ENCODE data around the gene PMP22.

- TF ChIP-seq EZH2 (IDR thresholded peaks at IDR 0.05; ENCODE audit: low read depth) (no peak), CTCF (conservative IDR thresholded peaks at IDR 0.05) (no peak)
Measured at GRCh38 chr17:15185625-15185991, 79.5 kb downstream of the PMP22 start.

Measured in PC-9 (cell line).